Activated T-cell treated with anti-CD3 and anti-CD28 coated beads, Interleukin-2, amount 50 U/mL, for 72 hours (primary cell): ENCODE data around the gene FCRLA. TPM values are rescaled to one million over a fixed set of nuclear protein-coding genes. Genes with fewer than 3 reads are reported as not detected.
A peak's percentile ranks its signal among the peaks of the same experiment; 100 is the strongest.
"Not testable (repeated sequence)": the region's sequence is repeated elsewhere in the genome, so short reads cannot be mapped to it uniquely, and the experiment has no call there.

Experiments used
- ATAC-seq, 2 donors: fragments of 150-1000 bp; cut with Tn5 transposase; replicated peaks in 1 of 2; 2 replicates each; pipeline ENCODE4 v1.10.0; 2021; ENCODE audit warnings: moderate library complexity in 2 of 2, mild to moderate bottlenecking in 1 of 2
- DNase-seq, 2 donors: peaks; one replicate each; pipeline ENCODE4 v3.0.0; 2021 to 2022; ENCODE audit warnings: mixed read lengths in 1 of 2
- H3K27ac Mint-ChIP-seq: one replicate; pipeline ENCODE4 v1.8.0; 2022; ENCODE audit warnings: mild to moderate bottlenecking, moderate library complexity, mixed read lengths
- H3K27me3 Mint-ChIP-seq: one replicate; pipeline ENCODE4 v1.8.0; 2022; ENCODE audit warnings: low read depth, mixed read lengths
- H3K36me3 Mint-ChIP-seq, 2 donors: one replicate each; pipeline ENCODE4 v1.8.0; 2022; ENCODE audit warnings: mixed read lengths in 2 of 2, mild to moderate bottlenecking in 1 of 2; ENCODE audit not compliant: insufficient read depth in 2 of 2
- H3K4me1 Mint-ChIP-seq: one replicate; pipeline ENCODE4 v1.8.0; 2022; ENCODE audit warnings: low read depth, mixed read lengths
- H3K4me3 Mint-ChIP-seq, 2 donors: one replicate each; pipeline ENCODE4 v1.8.0; 2022; ENCODE audit warnings: mild to moderate bottlenecking in 2 of 2, mixed read lengths in 2 of 2, moderate library complexity in 2 of 2
- H3K9me3 Mint-ChIP-seq, 2 donors: one replicate each; pipeline ENCODE4 v1.8.0; 2022; ENCODE audit warnings: mixed read lengths in 2 of 2
- total RNA-seq, 2 donors: library from RNA; stranded (reverse); gene quantifications; one replicate each; pipeline ENCODE4 v1.2.3, GENCODE V29; 2022

FCRLA gene, protein sequence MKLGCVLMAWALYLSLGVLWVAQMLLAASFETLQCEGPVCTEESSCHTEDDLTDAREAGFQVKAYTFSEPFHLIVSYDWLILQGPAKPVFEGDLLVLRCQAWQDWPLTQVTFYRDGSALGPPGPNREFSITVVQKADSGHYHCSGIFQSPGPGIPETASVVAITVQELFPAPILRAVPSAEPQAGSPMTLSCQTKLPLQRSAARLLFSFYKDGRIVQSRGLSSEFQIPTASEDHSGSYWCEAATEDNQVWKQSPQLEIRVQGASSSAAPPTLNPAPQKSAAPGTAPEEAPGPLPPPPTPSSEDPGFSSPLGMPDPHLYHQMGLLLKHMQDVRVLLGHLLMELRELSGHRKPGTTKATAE
- total RNA-seq, result under 1 TPM in 1 of 2 donors, not detected in 1; 0.30 TPM

DNA sequence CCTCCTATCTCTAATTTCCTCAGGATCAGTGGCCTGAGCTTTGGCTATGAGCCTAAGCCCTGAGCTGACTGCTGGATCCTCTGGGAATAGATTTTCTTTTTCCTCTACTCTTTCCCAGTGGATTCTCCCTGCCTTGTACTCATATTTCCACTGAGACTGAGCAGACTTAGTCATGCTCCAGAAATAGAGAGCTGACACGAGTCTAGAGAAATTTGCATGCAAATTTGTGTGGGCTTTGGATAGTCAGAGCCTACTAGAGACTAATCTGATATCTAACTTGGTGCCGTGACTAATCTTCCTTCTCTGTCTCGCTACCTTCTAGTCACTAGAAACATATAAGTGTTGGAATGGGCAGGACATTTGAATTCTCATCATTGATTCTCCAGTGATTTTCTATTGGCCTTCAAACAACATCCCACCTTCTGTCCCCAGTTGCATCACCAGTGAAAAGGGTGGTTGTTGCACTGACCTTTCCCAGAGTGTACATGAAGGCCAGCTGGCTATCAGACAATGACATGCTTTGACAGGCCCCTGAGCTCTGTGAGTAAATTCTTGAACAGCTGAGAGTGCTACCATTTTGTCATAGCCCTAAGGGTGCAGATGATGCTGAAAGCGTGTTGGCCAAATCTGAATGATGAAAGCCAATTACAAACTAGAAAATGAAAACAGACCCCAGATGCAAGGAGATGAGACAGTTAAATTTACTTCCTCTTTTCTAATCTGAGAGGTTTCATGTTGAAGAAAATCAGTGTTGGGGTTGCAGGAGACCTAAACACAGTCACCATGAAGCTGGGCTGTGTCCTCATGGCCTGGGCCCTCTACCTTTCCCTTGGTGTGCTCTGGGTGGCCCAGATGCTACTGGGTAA is at the start of gene FCRLA:
Gene FCRLA, plus strand, starts transcription at position 748 of the 866 bp plus-strand sequence. Its CDS starts 36 bp downstream, at position 784.
- no peak within 1 kb of the TSS for H3K27ac Mint-ChIP-seq
- no peak for DNase-seq
- peak; percentile 86 to 95 for ATAC-seq
- no peak within 1 kb of the TSS for H3K4me3 Mint-ChIP-seq
- H3K27me3 Mint-ChIP-seq, result peaks cover 21% of the 10 kb centered on the region
- no peaks in the 10 kb centered on the region for H3K4me1 Mint-ChIP-seq
- H3K36me3 Mint-ChIP-seq, result no peaks in the 10 kb centered on the region
- H3K9me3 Mint-ChIP-seq, result no peaks in the 10 kb centered on the region

DNA sequence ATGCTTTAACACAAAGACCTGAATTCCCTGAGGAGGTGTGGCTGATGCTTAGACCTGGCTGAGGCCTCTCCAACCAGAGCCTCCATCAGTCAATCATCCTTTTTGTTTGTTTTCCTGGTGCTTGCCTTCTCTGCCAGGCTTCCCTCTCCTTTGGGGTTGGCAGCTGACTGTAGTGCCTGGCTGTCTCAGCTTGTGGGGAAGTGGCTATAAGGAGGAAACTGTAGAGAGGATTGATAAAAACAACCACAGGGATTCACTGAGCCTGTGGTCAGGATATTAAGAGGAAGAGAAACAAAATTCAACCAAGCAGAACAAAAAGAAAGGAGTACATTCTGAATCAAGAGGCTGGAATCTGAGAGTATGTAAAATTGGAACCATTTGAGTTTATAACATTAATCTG is 48.5 kb upstream of the FCRLA start:
- not testable (repeated sequence) for ATAC-seq, H3K27ac Mint-ChIP-seq, H3K27me3 Mint-ChIP-seq, H3K9me3 Mint-ChIP-seq, H3K4me1 Mint-ChIP-seq, DNase-seq, H3K4me3 Mint-ChIP-seq, H3K36me3 Mint-ChIP-seq

DNA sequence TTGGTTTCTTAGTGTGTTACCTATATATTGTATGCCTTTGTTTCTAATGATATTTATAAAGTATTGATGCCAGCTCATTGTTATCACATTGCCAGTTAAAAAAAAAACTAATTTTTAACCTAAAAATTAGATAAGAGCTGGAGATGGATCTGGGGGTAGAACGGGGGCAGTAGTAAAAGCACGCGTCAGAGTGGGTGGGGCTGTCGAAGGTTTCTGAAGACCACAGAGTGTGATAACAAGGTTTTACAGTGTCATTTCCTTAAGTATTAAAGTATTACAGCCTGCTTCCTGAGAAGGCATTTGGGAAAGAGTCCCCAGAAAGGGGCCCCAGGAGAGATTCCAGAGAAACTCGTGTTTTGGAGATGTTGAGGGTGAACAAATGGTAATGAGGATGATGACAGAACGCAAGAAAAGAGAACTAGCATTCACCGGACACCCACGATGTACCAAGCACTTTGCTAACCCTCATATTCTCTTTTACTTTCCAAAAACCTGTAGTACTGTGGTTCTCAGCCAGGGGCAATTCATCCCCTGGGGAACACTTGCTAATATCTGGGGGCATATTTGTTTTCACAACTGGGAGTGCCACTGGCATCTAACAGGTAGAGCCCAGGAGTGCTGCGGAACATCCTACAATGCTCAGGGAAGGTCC is 45.2 kb upstream of the FCRLA start:
- not testable (repeated sequence) for H3K9me3 Mint-ChIP-seq, H3K4me1 Mint-ChIP-seq, H3K4me3 Mint-ChIP-seq, DNase-seq, H3K36me3 Mint-ChIP-seq, H3K27ac Mint-ChIP-seq, H3K27me3 Mint-ChIP-seq
- ATAC-seq, result peak in 1 of 2 donors; percentile 41

DNA sequence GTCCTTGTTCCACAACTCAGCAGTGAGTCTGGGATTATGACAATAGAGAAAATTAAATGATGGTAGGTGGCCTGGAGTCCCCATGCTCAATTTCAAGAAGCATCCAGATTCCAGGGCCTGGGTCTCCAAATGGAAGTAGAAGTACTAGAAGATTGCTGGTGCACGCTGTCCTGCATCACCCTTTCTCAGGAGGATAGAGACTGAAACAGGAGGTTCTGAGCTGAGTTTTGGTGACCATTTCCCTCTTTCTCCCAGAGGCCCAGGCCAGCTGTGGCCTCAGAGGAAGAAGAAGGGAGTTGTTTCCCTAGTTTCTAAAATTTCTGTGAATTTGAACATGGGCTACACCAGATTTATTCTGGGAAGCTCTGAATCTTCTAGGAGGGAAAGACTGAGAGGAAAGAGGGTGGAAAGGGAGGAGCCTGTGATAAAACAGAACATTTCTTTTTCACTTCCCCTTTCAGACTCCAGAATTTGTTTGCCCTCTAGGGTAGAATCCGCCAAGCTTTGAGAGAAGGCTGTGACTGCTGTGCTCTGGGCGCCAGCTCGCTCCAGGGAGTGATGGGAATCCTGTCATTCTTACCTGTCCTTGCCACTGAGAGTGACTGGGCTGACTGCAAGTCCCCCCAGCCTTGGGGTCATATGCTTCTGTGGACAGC is 44.2 kb upstream of the FCRLA start, which contains the start of gene FCGR2B:
Gene FCGR2B, plus strand, starts transcription at position 460 of the 656 bp plus-strand sequence. Its CDS starts 99 bp downstream, at position 559.
- not testable (repeated sequence) for H3K36me3 Mint-ChIP-seq, H3K4me3 Mint-ChIP-seq, H3K9me3 Mint-ChIP-seq, ATAC-seq, DNase-seq, H3K27me3 Mint-ChIP-seq, H3K27ac Mint-ChIP-seq, H3K4me1 Mint-ChIP-seq

DNA sequence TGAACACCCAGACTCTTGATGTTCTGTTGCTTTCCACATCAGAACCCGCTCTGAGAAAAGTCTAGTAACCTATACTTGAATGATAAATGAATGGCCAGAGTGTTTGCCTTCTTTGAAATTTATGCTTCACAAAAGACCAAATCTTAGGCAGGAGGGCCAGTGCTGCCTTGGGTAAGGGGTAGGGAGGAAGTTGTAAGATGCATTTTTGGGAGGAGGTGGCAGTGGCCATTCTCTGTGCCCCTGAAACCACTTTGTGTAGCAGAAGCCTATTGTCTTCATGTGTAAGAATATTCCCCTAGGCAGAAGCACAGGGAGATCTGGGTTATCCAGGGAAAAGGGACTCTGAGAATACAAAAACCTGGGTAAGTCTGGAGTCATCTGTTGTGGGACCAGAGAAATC is 43.5 kb upstream of the FCRLA start:
- not testable (repeated sequence) for DNase-seq, ATAC-seq, H3K27ac Mint-ChIP-seq, H3K9me3 Mint-ChIP-seq, H3K4me3 Mint-ChIP-seq, H3K36me3 Mint-ChIP-seq, H3K27me3 Mint-ChIP-seq, H3K4me1 Mint-ChIP-seq

DNA sequence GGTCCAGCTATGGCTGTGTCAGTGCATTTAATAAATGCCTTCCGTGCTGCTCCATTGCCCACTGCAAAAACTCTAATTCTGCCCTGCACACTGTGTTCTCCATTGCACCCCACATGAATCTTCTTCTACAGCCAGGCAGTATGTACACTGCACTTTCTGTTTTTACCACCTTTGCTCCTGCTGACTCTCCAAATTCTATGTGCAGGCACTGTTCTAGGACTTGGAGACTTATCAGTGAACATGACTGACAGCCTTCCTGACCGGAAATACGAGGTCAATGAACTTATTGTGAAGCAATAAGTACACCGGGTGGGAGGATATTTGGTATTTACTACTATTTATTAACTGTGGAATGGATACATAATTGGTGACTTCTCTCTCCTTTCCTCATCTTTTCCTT is 42.3 kb upstream of the FCRLA start:
- H3K9me3 Mint-ChIP-seq, H3K4me3 Mint-ChIP-seq, DNase-seq, H3K27ac Mint-ChIP-seq, H3K4me1 Mint-ChIP-seq, H3K27me3 Mint-ChIP-seq, ATAC-seq, H3K36me3 Mint-ChIP-seq: not testable (repeated sequence)

DNA sequence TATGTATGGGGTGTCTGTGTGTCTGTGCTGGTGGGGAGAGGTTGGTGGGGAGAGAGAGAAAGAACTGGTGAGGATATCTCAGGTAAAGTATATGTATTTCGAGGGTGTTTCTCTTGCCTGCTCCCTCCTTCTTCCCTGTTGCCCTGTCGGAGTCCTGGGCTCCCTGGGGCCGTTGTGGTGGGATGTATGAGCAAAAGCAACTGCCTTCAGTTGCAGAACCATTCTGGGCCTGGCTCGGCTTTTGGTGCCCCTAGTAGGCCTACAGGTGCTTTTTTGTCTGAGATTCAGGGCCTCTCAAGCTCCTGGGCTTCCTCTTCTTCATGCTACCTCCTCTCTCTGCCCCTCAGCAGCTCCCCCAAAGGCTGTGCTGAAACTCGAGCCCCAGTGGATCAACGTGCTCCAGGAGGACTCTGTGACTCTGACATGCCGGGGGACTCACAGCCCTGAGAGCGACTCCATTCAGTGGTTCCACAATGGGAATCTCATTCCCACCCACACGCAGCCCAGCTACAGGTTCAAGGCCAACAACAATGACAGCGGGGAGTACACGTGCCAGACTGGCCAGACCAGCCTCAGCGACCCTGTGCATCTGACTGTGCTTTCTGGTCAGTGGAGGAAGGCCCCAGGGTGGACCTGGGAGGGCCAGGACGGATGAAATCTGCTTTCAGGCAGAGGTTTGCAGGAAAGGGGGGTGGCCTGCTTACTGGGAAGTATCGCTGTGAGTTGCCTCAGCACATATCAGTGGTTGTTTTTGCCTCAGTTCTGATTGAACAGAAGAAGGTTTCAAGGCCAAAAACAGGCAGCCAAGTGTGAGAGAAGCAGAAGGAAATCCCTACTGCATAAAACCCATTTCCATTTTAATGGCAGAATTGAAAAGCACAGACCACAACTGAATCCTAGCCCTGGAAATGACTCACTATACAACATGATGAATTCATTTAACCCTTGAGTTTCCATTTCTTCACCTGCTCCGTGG is 35.7 kb upstream of the FCRLA start:
- ATAC-seq, result peak; percentile 81 to 82
- not testable (repeated sequence) for H3K9me3 Mint-ChIP-seq, H3K27me3 Mint-ChIP-seq, DNase-seq, H3K27ac Mint-ChIP-seq, H3K36me3 Mint-ChIP-seq
- peaks cover 14% of the 10 kb centered on the region for H3K4me1 Mint-ChIP-seq
- peak overlapping the region in 1 of 2 donors; percentile 42 for H3K4me3 Mint-ChIP-seq

DNA sequence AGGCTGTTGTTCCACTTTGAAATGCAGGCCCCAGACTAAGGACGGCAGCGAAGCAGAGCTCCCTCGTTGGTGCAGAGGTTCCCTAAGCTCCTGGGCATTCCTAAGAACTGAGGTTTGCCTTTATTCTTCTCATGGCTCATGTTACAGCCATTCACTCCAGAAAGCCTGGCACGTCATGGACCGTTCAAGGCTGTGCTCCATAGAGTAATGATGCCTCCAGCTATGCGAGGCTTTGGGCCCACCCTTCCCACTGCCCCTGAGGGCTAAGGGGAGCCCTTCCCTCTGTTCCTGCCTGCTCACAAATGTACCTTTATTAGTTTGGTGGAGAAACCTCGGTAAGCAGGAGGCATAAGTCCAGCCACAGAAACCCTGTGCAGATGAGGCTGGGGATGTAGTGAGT is 33.6 kb upstream of the FCRLA start:
- not testable (repeated sequence) for H3K36me3 Mint-ChIP-seq, DNase-seq, H3K27me3 Mint-ChIP-seq, H3K9me3 Mint-ChIP-seq, H3K4me3 Mint-ChIP-seq, ATAC-seq, H3K27ac Mint-ChIP-seq
- peaks cover 14% of the 10 kb centered on the region for H3K4me1 Mint-ChIP-seq

DNA sequence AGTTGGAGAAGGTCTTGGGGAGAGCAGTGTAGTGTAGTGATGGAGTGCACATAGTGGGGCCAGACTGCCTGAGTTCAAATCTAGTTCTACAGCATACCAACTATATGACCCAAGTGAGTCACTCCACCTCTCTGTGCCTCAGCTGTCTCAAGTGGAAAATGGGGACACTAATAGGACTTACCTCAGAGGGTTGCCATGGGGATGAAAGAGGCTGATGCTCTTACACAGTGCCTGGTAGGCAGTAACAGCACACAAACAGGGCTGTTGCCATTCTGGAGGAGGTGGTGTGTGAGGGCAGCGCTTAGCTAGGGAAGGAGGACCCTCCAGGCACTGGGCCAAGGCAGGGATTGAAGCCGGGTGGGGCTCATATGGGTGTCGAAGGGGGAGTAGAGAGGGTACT is 32.6 kb upstream of the FCRLA start:
- H3K9me3 Mint-ChIP-seq, ATAC-seq, H3K36me3 Mint-ChIP-seq, H3K27me3 Mint-ChIP-seq, H3K4me3 Mint-ChIP-seq, H3K27ac Mint-ChIP-seq, DNase-seq: not testable (repeated sequence)
- peaks cover 14% of the 10 kb centered on the region for H3K4me1 Mint-ChIP-seq

DNA sequence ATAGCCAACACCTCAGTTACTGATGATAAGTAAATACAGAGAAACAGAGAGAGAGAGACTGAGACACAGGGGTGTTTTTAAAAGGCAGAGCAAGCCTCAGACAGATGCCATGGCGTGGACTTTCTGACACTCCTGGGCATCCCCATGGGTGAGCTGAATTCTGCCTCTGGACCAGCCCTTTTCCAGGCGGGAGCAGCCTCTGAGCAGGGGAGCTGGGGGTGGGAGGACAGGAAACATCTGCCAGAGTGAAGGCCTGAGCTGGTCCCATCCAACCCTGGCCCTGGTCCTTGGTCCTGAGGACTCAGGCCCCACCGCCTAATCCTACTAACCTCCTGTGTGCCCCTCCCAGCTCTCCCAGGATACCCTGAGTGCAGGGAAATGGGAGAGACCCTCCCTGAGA is 32.1 kb upstream of the FCRLA start:
- H3K27ac Mint-ChIP-seq, ATAC-seq, H3K27me3 Mint-ChIP-seq, H3K9me3 Mint-ChIP-seq, H3K36me3 Mint-ChIP-seq, DNase-seq, H3K4me3 Mint-ChIP-seq: not testable (repeated sequence)
- H3K4me1 Mint-ChIP-seq, result peaks cover 14% of the 10 kb centered on the region

DNA sequence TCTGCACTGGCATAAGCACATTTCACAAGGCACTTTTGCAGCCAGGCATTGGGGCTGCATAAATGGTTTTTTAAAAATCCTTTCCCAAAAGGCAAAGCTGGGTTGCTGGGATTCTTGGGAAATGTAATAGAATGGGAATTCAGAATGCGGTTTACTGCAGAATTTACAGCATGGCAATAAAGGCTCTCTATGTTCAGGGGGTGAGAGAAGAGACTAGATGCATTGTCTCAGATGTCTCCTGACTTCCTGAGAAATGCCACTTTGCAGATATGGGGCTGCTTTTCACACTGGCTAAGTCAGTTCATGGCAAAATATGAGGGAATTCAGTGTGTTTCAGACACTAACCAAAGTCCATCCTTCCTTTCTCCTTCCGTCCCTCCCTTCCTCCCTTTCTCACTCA is 30.6 kb upstream of the FCRLA start:
- Mint-ChIP-seq H3K9me3 (no peaks in the 10 kb centered on the region), H3K27ac (no peak overlapping the region), H3K4me3 (no peak overlapping the region), H3K36me3 (no peaks in the 10 kb centered on the region), H3K4me1 (peaks cover 10% of the 10 kb centered on the region), H3K27me3 (peaks cover 9% of the 10 kb centered on the region)
- DNase-seq (no peak), ATAC-seq (no peak)
